Measurements from ENCODE around the gene SNX33.
"Not testable (repeated sequence)": the region's sequence is repeated elsewhere in the genome, so short reads cannot be mapped to it uniquely, and the experiment has no call there.

DNA sequence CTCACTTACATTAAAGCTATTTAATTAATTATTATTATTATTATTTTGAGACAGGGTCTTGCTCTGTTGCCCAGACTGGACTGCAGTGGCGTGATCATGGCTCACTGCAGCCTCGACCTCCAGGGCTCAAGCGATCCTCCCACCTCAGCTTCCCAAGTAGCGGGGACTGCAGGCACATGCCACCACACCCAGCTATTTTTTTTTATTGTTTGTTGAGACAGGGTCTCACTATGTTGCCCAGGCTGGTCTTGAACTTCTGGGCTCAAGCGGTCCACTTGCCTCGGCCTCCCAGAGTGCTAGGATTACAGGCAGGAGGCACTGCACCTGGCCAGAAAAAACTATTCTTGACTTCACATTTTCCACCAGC, 30.6 kb downstream of the SNX33 start:
- TF ChIP-seq, protein P1, sequence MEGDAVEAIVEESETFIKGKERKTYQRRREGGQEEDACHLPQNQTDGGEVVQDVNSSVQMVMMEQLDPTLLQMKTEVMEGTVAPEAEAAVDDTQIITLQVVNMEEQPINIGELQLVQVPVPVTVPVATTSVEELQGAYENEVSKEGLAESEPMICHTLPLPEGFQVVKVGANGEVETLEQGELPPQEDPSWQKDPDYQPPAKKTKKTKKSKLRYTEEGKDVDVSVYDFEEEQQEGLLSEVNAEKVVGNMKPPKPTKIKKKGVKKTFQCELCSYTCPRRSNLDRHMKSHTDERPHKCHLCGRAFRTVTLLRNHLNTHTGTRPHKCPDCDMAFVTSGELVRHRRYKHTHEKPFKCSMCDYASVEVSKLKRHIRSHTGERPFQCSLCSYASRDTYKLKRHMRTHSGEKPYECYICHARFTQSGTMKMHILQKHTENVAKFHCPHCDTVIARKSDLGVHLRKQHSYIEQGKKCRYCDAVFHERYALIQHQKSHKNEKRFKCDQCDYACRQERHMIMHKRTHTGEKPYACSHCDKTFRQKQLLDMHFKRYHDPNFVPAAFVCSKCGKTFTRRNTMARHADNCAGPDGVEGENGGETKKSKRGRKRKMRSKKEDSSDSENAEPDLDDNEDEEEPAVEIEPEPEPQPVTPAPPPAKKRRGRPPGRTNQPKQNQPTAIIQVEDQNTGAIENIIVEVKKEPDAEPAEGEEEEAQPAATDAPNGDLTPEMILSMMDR (IDR thresholded peaks at IDR 0.05) = not testable (repeated sequence)
- TF ChIP-seq POLR2A (IDR thresholded peaks at IDR 0.05) = not testable (repeated sequence)

Data from heart left ventricle (tissue), 13 donors.